ENCODE data around the gene COMP. TPM values are rescaled to one million over a fixed set of nuclear protein-coding genes. Genes with fewer than 3 reads are reported as not detected.

The COMP gene
- total RNA-seq, 1 donor from 2014 or later: not detected

DNA sequence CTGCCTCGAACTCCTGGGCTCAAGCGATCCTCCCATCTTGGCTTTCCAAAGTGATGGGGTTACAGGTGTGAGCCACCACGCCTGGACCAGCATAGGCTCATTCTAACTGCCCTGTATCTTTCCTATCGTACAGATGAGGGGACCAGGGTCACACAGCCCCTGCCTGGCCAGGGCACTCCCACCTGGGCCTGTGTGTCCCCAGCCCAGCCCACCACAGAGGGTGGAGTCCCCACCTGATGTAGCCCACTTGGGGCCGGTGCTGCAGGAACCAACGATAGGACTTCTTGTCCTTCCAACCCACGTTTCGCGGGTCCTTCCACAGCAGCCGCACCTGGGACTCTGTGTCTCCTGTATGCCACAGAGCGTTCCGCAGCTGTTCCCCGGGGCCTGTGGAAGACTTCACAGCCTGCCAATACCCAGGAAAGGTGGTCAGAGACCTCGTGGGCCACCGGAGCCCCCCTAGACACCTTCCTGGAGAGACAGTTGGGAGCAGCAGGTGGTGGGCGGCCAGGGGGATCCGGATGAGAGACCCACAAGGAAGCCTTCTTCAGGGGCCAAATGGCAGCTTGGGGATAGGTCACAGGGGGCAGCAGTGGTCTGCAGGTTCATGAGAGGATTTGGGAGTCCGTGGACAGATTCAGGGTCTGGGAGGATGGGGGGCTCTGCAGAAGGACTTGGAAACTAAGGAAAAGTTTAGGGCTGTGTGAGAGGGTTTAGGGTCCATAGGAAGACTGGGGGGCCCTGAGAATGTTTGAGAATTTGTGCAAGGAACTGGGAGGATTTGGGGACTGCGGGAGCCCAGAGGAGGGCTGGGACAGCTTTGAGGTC lies 6.9 kb downstream of the COMP start:
- DNase-seq (ENCODE audit: extremely low read depth, low read depth, low spot score): no peak

DNA sequence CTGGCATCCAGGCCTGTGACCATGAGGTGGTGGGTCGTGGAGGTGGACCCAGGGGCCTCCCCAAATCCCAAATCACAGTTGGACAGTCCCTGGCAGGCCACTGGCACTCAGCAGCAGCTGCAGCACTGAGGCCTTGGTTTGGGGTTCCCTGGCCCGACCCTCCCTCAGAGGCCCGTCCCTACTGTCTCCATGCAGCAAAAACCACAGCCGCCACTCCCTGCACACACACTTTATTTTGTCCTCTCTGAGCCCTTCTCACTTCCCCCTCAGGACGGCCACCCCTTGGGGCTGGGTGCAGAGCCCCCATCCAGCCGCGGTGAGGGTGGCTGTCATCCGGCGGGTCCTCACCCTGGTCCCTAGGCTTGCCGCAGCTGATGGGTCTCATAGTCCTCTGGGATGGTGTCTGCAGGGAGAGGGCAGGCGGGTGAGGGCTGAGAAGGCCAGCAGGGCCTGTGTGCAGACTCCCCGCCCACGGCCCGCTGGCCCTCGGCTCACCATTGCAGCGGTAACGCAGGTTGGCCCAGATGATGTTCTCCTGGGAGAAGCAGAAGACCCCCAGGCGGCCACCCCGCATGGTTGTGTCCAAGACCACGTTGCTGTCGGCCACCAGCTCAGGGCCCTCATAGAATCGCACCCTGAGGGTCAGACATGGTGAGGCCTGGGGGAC lies 8.4 kb downstream of the COMP start:
- DNase-seq (ENCODE audit: extremely low read depth, low read depth, low spot score): no peak

DNA sequence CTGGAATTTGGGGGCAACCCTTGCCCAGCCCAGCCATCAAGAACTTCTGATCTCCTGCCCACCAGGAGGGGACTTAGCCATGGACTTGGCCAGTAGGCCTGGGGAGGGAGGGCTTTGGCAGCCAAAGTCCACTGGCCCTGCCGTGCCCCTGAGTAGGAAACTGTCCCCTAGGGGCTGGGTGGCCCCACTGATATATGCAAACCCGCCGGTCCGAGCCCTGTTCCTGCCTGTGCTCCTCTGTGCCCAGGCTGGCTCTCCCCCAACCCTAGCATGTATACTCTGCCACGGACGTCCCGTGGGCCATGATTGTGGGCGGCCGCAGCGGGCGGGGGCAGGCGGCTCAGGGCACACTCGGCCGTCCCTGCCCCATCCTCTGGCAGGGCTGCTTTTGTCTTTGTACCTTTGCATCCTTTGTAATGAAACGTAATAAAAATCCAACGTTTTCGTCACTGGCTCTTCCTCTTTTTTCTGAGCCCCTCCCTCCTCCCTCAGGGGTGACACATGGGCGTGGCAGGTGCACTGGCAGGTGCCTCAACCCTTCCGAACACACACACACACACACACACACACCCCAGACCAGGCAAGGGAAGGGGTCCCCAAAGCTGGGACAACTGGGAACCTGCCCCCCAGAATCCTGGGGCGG lies 9.1 kb downstream of the COMP start:
- no peak for DNase-seq (ENCODE audit: extremely low read depth, low read depth, low spot score)

DNA sequence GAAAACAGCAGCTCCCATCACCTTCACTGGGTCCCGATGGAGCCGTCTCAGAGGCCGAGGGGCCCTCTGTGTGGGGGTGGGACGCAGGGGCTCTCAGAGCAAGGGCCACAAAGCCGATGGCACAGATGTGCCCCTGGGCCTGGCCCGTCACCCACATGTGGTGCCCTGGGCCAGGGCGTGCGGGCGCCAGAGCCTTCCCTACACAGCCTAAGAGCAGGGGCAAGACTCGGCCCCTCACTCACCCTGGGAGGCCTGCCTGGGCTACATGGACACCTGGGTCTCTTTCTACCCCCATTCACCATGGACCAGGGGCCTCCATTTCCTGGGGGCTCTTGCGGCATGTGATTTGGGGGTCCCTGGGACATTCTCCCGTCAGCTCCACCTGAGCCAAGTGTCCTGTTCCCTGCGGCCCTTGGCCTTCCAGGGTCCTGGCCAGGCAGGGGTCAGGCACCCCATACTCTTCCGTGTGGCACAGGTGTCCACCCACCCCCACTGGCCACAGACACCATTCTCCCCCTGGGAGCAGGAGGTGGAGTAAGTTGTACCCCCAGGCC lies 10.0 kb downstream of the COMP start:
- no peak for DNase-seq (ENCODE audit: extremely low read depth, low read depth, low spot score)

DNA sequence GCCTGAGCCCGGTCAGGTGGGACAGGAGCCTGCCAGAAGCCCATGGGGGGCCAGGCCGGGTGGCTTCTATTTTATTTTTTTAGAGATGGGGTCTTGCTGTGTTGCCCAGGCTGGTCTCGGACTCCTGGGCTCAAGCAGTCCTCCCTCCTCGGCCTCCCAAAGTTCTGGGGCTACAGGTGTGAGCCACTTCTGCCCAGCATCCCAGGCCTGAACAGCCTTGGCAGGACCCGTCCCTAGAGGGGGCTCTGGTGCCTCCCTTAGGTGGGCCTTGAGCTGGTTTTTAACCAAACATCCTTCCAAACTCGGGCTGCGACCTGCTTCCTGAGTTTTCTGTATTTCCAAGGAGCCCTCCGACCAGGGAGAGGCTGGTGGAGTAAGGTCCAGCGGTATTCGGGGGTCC lies 10.5 kb downstream of the COMP start:
- DNase-seq (ENCODE audit: extremely low read depth, low read depth, low spot score): no peak

DNA sequence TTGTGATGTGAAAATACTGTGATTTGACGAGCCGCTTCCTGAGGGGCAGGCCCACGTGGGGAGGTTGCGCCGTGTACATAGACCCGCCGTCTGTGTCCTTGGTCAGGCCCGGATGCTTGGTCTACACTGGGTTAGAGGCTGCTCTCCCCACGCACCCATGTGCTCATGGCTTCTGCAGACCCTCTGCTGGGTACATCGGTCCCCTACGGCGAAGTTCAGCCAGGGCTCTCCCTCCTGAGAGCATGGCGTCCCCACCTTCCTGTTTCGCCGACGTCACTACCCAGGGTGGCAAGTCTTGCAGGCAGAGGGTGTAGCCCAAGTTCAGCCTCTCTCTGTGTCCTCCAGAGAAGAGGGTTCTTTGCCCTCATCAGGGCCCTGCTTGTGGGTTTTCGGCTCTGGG lies 11.0 kb downstream of the COMP start:
- DNase-seq (ENCODE audit: extremely low read depth, low read depth, low spot score): no peak

DNA sequence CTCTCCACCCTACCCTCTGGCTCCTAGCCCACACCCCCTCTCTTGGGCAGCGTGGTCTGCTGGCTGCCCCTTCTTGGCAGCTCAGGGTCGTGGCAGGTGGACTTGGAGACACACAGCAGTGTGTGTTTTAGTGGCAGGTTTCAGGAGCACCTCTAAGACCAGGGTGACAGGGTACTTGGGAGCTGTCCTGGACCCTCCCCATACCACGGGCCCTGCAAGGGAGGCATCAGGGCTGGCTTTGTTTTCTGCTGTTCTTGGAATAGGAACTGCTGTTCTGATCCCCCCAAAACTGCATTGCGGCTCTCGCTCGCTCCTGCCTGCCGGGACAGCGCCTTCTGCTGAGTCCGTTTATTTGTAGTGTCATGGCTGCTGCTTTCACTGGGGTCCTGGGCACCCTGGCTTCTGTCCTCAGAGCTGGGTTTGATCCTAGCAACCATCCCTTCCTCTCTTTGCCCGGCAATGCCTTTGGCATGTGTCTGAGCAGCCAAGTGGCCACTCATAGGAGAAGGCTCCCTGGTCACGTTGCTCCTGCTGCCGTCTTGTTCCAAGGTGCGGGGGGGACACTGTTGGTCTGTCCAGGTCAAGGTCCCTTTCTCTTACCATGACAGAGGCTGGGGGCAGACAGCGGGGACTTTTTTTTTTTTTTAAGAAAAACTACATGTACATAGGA lies 12.1 kb downstream of the COMP start:
- DNase-seq (ENCODE audit: extremely low read depth, low read depth, low spot score): no peak

DNA sequence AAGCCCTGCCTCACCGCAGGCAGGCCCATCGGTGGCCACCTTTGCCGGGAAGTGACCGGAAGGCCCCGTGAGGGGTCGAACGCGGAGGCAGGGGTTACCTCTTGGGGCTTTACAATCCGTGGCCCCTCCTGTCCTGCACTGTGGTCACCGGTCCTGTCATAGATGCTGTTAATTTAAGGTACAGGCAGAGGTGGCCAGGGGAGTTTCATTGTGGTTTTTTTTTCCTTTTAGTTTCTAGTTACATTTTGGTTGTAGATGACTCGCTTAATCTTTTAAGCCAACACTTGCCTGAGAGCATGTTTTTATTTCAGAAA lies 13.1 kb downstream of the COMP start:
- DNase-seq (ENCODE audit: extremely low read depth, low read depth, low spot score): no peak

DNA sequence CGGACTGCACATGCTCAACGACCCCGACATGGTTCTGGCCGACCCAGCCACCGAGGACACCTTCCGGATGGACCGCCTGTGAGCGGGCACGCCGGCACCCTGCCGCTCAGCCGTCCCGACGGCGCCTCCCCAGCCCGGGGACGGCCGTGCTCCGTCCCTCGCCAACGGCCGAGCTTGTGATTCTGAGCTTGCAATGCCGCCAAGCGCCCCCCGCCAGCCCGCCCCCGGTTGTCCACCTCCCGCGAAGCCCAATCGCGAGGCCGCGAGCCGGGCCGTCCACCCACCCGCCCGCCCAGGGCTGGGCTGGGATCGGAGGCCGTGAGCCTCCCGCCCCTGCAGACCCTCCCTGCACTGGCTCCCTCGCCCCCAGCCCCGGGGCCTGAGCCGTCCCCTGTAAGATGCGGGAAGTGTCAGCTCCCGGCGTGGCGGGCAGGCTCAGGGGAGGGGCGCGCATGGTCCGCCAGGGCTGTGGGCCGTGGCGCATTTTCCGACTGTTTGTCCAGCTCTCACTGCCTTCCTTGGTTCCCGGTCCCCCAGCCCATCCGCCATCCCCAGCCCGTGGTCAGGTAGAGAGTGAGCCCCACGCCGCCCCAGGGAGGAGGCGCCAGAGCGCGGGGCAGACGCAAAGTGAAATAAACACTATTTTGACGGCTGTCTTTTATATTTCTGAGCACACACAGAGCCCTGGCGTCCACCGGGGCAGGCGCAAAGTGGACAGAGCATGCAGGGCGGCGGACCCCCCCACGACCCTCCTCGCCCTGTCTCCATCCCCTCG lies 13.6 kb downstream of the COMP start:
- DNase-seq (ENCODE audit: extremely low read depth, low read depth, low spot score): no peak

DNA sequence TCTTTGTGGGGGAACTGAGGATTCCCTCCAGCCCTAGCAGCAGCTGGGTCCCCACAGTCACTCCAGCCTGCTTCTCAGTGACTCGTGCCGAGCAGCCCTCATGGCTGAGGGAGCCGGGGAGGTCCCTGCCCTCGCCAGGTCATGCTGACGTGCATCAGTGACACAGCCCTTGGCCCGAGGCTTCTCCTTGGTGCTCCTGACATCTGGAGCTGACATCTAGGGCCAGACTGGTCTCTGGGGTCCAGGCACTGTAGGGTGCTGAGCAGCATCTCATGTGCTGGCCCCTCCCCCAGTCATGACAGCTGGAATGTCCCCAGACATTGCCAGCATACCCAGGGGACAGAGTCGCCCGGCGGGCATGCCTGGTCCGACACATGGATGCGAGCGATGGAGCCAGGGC lies 14.4 kb downstream of the COMP start:
- DNase-seq (ENCODE audit: extremely low read depth, low read depth, low spot score): no peak

DNA sequence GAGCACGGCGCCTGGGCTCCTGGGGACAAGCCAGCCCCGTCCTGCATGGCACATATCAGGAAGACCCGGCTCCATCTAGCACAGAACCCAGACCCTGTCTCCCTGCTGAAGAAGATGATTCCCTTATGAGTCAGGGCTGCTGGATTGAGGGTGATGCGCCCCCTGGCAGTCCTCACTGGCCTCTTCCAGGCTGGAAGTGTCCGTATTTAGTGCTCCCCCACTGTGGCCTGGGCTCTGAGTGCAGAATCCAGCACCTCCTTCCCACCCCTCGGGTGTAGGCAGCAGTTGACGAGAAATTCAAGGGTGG lies 14.9 kb downstream of the COMP start:
- DNase-seq (ENCODE audit: extremely low read depth, low read depth, low spot score): no peak

DNA sequence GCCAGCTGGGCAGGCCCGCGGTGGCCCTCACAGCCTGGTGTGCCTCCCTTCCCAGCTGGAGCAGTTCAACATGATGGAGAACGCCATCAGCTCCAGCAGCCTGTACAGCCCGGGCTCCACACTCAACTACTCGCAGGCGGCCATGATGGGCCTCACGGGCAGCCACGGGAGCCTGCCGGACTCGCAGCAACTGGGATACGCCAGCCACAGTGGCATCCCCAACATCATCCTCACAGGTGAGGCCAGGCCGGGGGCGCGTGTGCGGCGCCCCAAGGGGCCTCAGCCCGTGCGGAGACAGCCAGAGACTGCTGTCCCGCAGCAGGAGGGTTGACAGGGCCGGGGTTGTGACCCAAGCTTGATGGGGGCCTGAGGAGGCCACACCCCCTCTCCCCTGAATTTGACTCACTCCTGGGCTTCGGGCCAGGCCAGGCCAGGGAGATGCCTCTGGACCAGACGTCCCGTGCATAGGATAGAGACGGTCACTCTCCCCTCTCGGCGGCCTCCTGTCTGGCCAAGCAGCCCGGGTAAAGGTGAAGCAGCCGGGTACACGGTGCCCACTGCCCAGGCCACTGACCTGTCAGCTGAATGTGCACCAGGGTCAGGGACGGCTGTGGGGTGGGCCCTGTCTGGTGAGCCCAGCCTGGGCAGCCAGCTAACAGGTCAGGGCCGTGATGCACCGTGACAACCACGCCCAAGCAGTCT lies 15.4 kb downstream of the COMP start:
- DNase-seq (ENCODE audit: extremely low read depth, low read depth, low spot score): no peak

DNA sequence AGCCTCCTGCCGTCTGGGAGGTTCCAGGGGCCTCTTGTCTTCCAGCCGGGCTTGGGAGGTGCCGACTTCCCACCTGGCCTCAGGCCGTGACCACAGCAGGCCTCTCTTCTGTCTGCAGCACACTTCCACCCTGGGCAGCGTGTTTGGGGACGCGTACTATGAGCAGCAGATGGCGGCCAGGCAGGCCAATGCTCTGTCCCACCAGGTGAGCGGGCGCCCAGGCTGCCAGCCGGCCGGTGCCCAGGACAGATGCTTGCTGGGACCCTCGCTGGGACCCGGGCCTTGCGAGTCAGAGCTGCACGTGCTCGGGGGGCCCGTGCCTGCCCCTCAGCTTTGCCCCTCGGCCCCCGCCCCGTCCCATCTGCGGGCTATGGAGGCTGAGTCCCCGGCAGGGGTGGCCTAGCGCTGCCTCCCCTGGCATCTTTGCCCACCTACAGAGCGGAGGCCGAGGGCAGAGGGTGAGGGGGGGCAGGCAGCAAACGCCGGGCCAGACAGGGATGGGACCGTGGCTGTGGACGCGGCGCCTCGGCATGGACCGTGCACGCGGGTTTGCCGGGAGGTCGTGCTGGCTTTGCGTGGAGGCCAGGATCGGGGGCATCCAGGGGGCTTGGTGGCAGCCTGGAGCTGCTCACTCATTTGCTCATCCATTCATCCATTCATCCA lies 16.2 kb downstream of the COMP start:
- no peak for DNase-seq (ENCODE audit: extremely low read depth, low read depth, low spot score)

DNA sequence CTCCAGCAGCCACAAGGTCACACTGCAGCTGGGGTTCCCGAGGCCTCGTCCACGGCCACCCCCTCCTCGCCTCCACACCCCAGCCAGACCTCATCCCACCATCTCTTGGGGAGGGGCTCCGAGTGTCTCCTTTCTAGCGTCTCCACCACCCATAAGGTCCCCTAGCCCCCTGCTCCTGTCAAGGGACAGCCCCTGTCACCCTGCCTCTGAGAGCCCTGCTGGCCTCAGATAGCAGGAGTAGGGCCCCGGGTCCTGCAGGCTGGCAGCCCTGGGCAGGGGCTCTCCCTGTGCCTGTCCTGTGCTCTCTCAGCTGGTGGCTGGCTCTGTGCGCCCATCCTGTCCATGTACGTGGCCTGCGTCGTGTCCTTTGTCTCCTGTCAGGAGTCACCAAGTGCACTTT lies 17.0 kb downstream of the COMP start:
- no peak for DNase-seq (ENCODE audit: extremely low read depth, low read depth, low spot score)

DNA sequence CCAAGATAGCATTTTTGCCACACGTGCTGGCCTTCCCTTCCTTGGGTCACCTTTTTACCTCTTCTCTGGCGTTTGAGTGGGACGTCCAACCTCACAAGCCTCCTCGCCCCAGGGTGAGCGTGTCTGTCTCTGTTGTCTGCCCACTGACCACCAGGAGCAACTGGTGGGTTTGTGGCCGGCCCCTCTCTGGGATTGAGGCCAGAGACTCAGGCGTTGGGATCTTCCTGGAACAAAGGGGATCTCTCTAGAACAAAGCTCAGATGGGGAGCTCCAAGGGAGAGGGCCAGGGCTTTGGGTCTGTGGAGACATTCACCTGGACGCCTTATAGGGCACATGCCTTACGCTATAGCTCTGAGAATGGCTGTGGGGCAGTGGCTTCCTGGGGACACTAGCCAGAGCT lies 17.4 kb downstream of the COMP start:
- DNase-seq (ENCODE audit: extremely low read depth, low read depth, low spot score): no peak

DNA sequence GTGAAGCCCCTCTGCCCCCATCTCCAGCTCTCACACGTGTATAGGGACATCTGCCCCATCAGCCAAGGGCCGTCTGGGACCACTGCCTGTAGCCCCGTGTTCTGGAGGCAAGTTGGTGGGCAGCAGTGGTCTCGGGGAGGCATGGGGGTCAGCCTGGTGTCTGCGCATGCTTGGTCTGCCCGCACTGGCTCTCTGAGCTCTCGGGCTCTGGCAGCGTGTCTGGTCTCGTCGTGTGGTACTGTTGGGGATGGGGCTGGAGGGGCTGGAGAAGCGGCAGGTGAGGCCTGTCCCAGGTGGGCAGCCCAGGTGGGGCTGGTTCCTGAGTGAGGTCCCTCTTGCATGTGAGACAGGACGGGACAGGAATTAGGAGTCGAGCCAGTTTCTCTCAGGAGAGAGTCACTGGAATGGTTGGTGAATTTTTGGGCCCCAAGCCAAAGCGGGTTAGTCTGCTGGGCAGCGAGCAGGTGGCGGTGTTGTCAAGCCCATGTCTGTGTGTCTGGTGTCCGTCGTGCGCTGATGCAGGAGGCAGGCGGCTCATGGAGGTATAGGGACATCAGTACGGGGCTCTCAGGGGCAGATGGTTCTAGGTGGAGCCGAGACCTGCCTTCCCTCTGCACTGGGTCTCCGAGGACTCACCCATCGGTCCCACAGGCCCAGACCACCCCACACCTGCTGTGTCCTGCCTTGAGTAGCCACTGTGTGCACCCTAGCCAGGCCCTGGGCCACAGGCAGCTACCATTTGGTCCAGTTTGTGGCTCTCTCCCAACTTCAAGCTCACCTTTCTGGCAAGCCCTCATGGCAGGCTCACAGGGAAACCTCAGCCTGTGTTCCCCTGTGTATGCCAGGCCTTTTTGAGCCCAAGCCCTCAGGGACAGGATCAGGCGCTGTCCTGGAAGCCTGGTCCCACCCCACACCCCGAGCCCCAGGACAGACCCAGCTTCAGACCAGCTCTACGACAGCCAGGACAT lies 18.2 kb downstream of the COMP start:
- no peak for DNase-seq (ENCODE audit: extremely low read depth, low read depth, low spot score)

DNA sequence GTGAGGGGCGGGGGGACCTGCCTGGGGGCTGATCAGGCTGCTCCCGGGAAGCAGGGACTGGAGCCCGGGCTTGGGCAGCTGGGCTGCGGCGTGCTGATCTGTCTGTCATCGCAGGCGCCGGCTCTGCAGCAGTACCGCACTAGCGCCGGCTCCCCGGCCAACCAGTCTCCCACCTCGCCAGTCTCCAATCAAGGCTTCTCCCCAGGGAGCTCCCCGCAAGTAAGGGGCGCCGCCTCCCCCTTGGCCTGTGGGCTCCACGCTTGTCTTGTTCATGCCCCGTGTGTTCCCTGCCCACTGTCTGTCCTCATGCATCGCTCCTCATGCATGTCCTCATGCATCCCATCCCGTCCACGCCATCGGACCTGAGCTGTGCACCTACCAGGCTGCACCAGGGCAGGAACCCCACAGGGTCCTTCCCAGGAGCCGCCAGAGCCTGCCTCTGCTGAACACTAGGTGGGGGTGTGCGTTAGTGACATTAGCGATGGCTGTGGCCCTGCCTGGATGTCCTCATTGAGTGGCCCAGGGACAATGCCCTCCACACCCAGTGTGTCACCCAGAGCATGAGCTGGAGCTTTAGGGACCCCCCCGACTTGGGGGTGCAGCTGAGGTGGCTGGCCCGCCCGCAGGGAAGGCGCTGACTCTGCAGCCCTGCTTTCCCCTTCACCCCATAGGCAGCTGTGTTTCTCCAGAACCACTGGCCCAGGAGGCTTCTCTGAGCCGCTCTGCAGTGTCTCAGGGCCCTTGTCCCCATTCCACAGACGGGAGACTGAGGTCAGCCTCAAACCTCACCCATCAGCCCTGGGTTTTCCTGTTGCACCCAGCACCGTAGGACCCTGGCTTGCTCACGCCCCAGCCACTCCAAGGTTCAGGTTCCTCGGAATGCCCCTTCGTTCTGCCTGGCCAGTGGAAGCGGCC lies 19.5 kb downstream of the COMP start:
- no peak for DNase-seq (ENCODE audit: extremely low read depth, low read depth, low spot score)

All from glomerular endothelial cell (primary cell).